HG02970 (cell line): ENCODE data around the gene NME3.

Source experiments
- ATAC-seq: cut with Tn5 transposase; IDR thresholded peaks from one replicate; pipeline ENCODE4 v1.9.1; 2021; ENCODE audit warnings: mild to moderate bottlenecking, moderate library complexity, moderate number of reproducible peaks; ENCODE audit not compliant: unreplicated experiment, low FRiP score

NME3 gene

GRCh38 chr16:1770328-1771187, 785 bp downstream of the NME3 start:
- no peak for ATAC-seq

DNA sequence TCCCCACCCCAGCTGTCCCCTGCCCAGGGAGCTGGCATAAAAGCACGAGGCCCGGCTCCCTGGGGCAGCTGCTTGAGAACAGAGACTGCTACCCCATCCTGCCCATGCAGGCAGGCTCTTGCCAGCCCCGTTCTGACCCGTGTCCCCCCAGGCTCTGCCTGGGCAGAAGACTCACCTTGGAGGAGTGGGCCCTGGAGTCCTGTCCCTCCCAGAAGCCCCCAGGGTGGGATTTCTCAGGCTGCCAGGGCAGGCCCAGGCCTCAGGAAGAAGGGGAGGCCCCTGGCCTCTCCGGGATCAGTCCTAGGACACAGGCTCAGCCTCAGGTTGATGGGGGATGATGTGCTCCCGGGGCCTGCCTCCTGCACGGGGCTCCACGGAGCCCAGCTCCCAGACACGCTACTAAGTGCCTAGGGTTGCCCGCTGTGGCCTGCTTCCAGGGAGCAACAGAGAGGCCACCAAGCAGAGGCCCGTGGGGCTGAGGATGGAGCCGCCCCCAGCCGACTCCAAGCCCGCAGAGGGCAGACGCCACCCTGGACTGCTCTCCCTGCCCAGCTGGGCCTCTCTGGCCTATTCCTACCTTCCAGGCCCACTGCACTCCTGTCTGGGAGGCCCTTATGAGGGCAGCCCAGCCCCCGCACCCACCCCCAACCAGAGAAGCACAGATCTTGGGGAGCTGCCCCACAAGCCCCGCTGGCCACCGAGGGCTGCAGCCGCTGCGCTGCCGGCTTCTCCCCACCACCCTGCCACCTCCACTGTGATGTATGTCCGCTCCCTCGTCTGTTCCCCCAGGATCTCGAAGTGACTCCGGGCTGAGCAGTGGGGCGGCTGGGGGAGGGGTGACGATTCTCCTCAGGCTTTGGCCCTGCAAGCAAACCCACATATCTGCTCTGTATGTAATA, 1.7 kb downstream of the NME3 start:
- ATAC-seq = no peak

DNA sequence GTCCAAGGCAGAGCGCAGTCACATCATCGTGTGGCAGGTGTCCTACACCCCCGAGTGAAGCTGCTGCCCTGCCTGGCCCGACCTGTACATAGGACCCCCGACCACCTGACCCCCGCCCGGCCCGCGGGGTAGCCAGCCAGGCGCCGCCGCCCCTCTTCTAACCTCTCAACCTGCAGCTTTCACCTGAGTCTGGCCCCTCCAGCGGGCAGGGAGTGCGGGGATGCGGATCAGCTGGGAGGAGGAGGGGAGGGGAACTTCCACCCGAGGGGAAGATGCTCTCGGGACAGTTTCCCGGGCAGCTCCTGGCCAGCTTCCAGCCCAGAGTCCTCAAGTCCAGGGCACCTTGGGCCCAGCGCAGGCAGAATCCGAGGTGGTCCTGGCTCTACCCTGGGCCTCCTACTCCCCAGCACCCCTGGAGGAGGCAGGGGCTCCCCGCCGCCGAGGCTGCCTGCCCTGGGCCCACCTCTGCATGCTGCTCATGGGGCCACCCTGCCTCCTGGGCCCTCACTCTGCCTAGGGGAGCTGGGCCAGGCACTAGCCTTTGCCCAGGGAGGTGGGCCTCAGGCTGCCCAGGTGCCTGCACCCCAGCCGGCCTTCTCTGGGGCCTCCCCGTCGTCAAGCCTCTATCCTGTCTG, 2.5 kb downstream of the NME3 start:
- ATAC-seq = no peak

- no peak for ATAC-seq
Measured at GRCh38 chr16:1768061-1768766, 3.1 kb downstream of the NME3 start.

DNA sequence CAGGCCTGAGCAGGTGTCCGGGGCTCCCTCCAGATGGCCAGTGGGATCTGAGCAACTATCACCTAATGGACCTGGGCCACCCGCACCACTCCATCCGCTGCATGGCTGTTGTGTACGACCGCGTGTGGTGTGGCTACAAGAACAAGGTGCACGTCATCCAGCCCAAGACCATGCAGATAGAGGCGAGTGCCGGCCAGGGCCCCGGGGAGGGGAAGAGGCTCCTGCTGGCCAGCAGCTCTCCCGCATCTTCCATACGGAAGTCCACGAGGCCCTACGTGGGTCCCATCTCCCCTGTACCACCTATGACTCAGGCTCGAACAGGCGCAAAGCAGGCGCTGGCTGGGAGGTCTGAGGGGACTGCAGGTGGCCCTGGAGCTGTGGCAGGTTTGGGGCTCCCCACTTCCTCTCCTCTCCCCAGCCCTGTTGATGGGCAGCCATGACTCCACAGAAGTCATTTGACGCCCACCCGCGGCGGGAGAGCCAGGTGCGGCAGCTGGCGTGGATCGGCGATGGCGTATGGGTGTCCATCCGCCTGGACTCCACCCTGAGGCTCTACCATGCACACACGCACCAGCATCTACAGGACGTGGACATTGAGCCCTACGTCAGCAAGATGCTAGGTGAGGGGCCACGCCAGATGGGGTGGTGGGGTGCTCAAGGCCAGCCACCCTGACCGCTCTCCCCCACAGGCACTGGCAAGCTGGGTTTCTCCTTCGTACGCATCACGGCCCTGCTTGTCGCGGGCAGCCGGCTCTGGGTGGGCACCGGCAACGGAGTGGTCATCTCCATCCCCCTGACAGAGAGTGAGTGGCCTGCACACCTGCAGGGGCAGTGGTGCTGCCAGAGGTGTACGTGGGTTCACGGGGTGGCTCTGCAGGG, 4.0 kb downstream of the NME3 start:
- ATAC-seq = no peak

- no peak for ATAC-seq
Measured at GRCh38 chr16:1766701-1767100, 4.6 kb downstream of the NME3 start.

DNA sequence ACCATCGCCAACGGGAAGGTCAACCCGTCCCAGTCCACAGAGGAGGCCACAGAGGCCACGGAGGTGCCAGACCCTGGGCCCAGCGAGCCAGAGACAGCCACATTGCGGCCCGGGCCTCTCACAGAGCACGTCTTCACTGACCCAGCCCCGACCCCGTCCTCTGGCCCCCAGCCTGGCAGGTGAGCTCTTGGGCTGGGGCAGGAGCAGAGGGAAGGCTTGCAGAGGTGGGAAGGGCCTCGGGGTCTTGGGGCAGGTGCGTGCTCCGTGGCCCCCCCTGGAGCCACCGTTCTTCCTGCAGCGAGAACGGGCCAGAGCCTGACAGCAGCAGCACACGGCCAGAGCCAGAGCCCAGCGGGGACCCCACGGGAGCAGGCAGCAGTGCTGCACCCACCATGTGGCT, 5.1 kb downstream of the NME3 start:
- no peak for ATAC-seq

DNA sequence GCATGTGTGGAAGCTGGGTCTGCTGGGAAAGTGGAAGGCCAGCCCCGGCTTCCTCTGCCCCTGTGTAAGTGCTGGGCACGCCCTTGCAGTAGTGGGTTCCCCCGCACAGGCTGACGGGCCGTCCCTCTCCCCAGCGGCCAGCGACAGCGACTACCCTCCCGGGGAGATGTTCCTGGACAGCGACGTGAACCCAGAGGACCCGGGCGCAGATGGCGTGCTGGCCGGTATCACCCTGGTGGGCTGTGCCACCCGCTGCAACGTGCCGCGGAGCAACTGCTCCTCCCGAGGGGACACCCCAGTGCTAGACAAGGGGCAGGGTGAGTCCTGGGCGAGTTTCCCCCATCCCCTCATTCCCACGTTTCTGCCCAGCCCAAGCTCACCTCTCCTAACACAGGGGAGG, 5.5 kb downstream of the NME3 start:
- ATAC-seq = no peak

- no peak for ATAC-seq
Measured at GRCh38 chr16:1764971-1765370, 6.4 kb downstream of the NME3 start.

DNA sequence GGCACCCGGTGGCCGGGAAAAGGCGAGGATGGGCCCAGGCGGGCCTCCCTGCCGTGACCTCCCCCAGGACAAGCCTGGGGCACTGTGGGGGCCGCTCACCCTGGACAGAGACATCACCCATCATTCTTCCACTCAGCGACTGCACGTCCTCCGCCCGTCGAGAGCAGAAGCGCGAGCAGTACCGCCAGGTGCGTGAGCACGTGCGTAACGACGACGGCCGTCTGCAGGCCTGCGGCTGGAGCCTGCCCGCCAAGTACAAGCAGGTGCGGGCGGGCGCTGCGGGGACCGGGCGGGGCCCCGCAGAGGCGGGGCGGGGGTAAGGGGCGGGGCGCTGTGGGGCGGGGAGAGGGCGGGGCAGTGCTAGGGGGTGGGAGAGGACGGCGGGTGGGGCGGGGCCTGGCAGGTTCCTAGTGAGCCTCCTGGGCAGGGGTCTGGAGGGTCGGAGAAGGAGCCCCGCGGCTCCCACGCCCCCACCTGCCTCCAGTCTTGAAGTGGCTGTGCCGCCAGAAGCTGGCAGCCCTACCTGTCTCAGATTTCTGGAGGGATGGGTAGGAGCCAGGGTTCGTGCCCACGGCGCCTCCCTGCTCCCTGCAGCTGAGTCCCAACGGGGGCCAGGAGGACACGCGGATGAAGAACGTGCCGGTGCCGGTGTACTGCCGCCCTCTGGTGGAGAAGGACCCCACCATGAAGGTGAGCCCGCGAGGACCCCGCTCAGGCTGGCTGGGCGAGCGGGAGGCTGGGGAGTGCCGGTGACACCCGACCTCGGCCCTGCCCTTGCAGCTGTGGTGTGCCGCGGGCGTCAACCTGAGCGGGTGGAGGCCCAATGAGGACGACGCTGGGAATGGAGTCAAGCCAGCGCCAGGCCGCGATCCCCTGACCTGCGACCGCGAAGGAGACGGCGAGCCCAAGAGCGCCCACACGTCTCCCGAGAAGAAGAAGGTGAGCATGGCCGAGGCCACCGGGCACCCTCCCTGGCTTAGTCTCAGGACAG, 7.5 kb downstream of the NME3 start:
- no peak for ATAC-seq

GRCh38 chr16:1762879-1763520, 8.3 kb downstream of the NME3 start:
- no peak for ATAC-seq

DNA sequence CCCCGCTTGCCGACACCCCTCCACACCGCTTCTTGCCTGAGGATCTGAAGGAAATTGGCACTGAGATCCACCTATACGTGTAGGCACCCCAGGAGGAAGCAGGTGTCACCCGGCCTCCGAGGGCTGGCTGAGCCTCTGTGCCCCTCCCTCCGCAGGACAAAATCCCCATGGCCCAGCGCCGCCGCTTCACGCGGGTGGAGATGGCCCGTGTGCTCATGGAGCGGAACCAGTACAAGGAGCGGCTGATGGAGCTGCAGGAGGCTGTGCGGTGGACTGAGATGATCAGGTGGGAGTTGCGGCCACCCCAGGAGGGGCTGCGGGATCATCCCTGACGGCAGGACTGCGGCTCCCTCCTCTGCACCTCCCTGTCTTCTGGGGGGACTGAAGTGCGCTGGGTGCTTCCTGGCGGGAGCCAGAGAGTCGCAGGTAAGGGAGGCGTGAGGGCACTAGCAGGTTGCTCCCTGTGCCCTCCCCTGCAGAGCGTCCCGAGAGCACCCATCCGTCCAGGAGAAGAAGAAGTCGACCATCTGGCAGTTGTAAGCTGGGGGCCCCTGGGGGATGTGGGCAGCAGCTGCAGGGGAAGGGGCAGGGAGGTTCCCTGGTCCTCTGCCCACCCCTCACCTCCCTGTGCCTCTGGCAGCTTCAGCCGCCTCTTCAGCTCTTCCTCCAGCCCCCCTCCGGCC, 9.0 kb downstream of the NME3 start:
- no peak for ATAC-seq

- no peak for ATAC-seq
Measured at GRCh38 chr16:1761751-1762150, 9.6 kb downstream of the NME3 start.

DNA sequence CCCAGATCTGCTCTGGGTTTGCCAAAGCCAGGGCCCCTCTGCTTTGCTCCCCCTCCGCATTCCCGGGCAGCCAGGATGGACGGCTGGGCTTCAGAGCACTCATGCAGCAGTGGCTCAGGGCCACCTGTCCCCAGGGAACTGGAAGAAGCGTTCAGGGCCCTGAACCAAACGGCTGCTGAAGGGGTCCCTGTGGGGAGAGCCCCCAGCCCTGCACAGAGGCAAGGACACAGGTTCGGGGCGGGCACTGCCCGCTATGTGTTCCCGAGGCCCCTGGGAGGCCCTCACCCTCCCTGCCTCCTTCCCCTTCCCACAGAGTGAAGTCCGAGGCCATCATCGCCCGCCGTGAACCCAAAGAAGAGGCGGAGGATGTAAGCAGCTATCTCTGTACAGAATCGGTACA, 10.4 kb downstream of the NME3 start:
- no peak for ATAC-seq

GRCh38 chr16:1759511-1759910, 11.8 kb downstream of the NME3 start:
- ATAC-seq = no peak

DNA sequence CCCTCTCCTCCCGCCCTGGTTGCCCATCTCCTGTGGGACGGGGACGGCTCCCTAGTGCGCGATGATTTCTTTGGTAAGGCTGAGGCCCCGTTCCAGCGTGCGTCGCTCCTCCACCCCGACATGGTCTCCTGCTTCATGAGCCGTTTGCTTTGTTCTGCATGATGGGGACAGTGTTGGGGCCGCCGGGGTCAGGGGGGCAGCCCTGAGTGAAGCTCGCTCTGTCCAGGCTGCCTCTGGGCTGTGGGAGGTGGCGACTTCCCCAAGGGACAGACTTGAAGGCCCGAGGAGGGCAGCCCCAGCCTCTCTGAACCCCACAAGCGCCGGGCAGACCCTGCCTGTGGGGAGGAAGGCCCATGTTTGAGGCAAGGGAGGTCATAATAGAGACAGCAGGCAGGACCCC, 12.4 kb downstream of the NME3 start:
- no peak for ATAC-seq

GRCh38 chr16:1757714-1758461, 13.5 kb downstream of the NME3 start:
- ATAC-seq = no peak
